ENCODE measurements around the gene NDUFB3.

The NDUFB3 gene

DNA sequence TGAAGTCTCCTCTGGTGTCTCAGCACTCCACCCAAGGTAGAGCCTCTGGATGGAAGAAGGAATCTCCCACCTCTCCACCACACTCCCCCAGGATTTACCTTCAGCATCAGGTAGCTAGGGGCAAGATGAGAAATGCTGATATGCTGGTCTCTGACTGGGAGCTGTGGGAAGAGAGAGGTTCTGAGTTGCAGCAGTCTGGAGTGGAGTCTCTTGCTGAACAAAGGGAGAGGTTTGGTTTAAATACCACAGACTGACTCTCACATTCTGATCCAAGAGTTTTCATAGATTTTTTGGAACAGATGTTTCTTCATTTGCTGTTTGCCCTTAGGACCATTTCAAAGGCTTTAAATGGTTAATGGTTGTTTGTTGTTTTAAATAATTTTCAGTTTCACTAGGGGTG is 43.0 kb downstream of the NDUFB3 start:
- H3K27ac ChIP-seq (ENCODE audit: extremely low read depth, low read depth, low read length): no peak overlapping the region
- no peaks in the 10 kb centered on the region for H3K36me3 ChIP-seq (ENCODE audit: control insufficient read depth in 2 of 2, insufficient read depth in 1 of 2, low read length in 2 of 2)
- H3K4me1 ChIP-seq (ENCODE audit: control insufficient read depth, insufficient read depth, low read length): peaks cover 5% of the 10 kb centered on the region; the same call in 1 of the 2 replicates
- TF ChIP-seq ZBTB21 (tag by site-specific recombination; IDR thresholded peaks at IDR 0.05) (no peak), ZNF76 (tag by site-specific recombination; IDR thresholded peaks at IDR 0.05; ENCODE audit: borderline replicate concordance, low read depth) (no peak), ZNF600 (tag by site-specific recombination; IDR thresholded peaks at IDR 0.05) (no peak), ZNF670 (tag by site-specific recombination; IDR thresholded peaks at IDR 0.05; ENCODE audit: low read depth) (no peak), ZNF221 (tag by site-specific recombination; IDR thresholded peaks at IDR 0.05; ENCODE audit: borderline replicate concordance) (no peak), SP3 (tag by site-specific recombination; IDR thresholded peaks at IDR 0.05) (no peak), MEIS1 (CRISPR knock-in tag; IDR thresholded peaks at IDR 0.05; ENCODE audit: borderline replicate concordance) (no peak), ZNF560 (tag by site-specific recombination; IDR thresholded peaks at IDR 0.05; ENCODE audit: borderline replicate concordance) (no peak), ZNF169 (tag by site-specific recombination; IDR thresholded peaks at IDR 0.05) (no peak), KLF10 (tag by site-specific recombination; IDR thresholded peaks at IDR 0.05) (no peak), ZNF223 (tag by site-specific recombination; IDR thresholded peaks at IDR 0.05) (no peak), ZNF202 (tag by site-specific recombination; IDR thresholded peaks at IDR 0.05; ENCODE audit: borderline replicate concordance) (no peak), BCL11B (tag by site-specific recombination; IDR thresholded peaks at IDR 0.05; ENCODE audit: low read depth) (no peak), ZNF555 (tag by site-specific recombination; conservative IDR thresholded peaks at IDR 0.05) (no peak)
- TF ChIP-seq, protein P1, sequence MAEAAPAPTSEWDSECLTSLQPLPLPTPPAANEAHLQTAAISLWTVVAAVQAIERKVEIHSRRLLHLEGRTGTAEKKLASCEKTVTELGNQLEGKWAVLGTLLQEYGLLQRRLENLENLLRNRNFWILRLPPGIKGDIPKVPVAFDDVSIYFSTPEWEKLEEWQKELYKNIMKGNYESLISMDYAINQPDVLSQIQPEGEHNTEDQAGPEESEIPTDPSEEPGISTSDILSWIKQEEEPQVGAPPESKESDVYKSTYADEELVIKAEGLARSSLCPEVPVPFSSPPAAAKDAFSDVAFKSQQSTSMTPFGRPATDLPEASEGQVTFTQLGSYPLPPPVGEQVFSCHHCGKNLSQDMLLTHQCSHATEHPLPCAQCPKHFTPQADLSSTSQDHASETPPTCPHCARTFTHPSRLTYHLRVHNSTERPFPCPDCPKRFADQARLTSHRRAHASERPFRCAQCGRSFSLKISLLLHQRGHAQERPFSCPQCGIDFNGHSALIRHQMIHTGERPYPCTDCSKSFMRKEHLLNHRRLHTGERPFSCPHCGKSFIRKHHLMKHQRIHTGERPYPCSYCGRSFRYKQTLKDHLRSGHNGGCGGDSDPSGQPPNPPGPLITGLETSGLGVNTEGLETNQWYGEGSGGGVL (tag by site-specific recombination; IDR thresholded peaks at IDR 0.05): no peak
- TF ChIP-seq, protein P2, sequence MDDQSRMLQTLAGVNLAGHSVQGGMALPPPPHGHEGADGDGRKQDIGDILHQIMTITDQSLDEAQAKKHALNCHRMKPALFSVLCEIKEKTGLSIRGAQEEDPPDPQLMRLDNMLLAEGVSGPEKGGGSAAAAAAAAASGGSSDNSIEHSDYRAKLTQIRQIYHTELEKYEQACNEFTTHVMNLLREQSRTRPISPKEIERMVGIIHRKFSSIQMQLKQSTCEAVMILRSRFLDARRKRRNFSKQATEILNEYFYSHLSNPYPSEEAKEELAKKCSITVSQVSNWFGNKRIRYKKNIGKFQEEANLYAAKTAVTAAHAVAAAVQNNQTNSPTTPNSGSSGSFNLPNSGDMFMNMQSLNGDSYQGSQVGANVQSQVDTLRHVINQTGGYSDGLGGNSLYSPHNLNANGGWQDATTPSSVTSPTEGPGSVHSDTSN (CRISPR knock-in tag; IDR thresholded peaks at IDR 0.05): no peak
- TF ChIP-seq, protein P3, sequence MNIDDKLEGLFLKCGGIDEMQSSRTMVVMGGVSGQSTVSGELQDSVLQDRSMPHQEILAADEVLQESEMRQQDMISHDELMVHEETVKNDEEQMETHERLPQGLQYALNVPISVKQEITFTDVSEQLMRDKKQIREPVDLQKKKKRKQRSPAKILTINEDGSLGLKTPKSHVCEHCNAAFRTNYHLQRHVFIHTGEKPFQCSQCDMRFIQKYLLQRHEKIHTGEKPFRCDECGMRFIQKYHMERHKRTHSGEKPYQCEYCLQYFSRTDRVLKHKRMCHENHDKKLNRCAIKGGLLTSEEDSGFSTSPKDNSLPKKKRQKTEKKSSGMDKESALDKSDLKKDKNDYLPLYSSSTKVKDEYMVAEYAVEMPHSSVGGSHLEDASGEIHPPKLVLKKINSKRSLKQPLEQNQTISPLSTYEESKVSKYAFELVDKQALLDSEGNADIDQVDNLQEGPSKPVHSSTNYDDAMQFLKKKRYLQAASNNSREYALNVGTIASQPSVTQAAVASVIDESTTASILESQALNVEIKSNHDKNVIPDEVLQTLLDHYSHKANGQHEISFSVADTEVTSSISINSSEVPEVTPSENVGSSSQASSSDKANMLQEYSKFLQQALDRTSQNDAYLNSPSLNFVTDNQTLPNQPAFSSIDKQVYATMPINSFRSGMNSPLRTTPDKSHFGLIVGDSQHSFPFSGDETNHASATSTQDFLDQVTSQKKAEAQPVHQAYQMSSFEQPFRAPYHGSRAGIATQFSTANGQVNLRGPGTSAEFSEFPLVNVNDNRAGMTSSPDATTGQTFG (tag by site-specific recombination; IDR thresholded peaks at IDR 0.05; ENCODE audit: borderline replicate concordance): no peak
- TF ChIP-seq, protein P4, sequence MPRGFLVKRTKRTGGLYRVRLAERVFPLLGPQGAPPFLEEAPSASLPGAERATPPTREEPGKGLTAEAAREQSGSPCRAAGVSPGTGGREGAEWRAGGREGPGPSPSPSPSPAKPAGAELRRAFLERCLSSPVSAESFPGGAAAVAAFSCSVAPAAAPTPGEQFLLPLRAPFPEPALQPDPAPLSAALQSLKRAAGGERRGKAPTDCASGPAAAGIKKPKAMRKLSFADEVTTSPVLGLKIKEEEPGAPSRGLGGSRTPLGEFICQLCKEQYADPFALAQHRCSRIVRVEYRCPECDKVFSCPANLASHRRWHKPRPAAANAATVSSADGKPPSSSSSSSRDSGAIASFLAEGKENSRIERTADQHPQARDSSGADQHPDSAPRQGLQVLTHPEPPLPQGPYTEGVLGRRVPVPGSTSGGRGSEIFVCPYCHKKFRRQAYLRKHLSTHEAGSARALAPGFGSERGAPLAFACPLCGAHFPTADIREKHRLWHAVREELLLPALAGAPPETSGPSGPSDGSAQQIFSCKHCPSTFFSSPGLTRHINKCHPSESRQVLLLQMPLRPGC (tag by site-specific recombination; IDR thresholded peaks at IDR 0.05): no peak
- POLR2A ChIA-PET: no interaction called here
- no peak overlapping the region for H3K4me3 ChIP-seq (ENCODE audit: low read depth, low read length)
- CTCF ChIA-PET: interaction anchor here (2.3 kb wide), 1 partner anchor 43 kb away, joined by 9 read pairs; no protein-coding TSS in a partner anchor
- H3K9me3 ChIP-seq (ENCODE audit: control insufficient read depth, insufficient read depth, low read depth, low read length): no peaks in the 10 kb centered on the region

Measured in HEK293 (cell line).